ENCODE measurements around the gene CCDC57.

Gene CCDC57

DNA sequence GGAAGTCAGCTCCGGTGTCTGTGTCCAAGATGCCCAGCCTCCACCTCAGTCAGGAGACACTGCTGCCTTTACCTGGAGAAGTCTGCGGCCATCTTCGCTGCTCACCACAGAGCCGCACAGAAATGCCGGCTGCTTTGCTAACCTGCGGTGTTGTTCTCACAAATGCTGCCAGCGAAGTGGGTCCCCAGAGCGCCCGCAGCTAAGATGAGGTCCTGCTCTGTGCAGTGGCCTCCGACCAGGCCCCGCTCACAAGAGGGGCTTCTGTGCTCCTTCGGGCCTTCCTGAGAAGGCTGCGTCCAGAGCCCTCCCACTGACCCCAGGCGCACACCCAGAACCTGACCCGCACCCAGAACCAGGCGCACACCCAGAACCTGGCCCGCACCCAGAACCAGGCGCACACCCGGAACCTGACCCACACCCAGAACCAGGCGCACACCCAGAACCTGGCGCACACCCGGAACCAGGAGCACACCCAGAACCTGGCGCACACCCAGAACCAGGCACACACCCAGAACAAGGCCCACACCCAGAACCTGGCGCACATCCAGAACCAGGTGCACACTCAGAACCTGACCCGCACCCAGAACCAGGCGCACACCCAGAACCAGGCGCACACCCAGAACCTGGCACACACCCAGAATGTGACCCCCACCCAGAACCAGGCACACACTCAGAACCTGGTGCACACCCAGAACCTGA lies 63.1 kb downstream of the CCDC57 start:
- no peak for DNase-seq
- TF ChIP-seq, protein P1, sequence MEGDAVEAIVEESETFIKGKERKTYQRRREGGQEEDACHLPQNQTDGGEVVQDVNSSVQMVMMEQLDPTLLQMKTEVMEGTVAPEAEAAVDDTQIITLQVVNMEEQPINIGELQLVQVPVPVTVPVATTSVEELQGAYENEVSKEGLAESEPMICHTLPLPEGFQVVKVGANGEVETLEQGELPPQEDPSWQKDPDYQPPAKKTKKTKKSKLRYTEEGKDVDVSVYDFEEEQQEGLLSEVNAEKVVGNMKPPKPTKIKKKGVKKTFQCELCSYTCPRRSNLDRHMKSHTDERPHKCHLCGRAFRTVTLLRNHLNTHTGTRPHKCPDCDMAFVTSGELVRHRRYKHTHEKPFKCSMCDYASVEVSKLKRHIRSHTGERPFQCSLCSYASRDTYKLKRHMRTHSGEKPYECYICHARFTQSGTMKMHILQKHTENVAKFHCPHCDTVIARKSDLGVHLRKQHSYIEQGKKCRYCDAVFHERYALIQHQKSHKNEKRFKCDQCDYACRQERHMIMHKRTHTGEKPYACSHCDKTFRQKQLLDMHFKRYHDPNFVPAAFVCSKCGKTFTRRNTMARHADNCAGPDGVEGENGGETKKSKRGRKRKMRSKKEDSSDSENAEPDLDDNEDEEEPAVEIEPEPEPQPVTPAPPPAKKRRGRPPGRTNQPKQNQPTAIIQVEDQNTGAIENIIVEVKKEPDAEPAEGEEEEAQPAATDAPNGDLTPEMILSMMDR (IDR thresholded peaks at IDR 0.05; ENCODE audit: low read length) = no peak
- TF ChIP-seq EZH2 (optimal IDR thresholded peaks at IDR 0.05; ENCODE audit: low read depth, low read length) = no peak
- H3K27me3 ChIP-seq (replicated peaks; ENCODE audit: insufficient read depth, low read length) = no peaks in the 10 kb centered on the region
- H3K9me3 ChIP-seq (replicated peaks; ENCODE audit: insufficient read depth, low read length) = no peaks in the 10 kb centered on the region
- H3K9ac ChIP-seq (ENCODE audit: low read length) = no peak overlapping the region
- no peaks in the 10 kb centered on the region for H3K36me3 ChIP-seq (replicated peaks; ENCODE audit: insufficient read depth, low read length)
- H3K79me2 ChIP-seq (ENCODE audit: low read length) = no peaks in the 10 kb centered on the region
- H3F3A ChIP-seq (ENCODE audit: insufficient read depth, low read length) = no peaks in the 10 kb centered on the region
- H3K9me2 ChIP-seq (replicated peaks; ENCODE audit: insufficient read depth, low read length) = no peaks in the 10 kb centered on the region
- H2AFZ ChIP-seq (ENCODE audit: low read length) = no peak overlapping the region
- H3K4me1 ChIP-seq (ENCODE audit: low read length) = no peaks in the 10 kb centered on the region
- H4K20me1 ChIP-seq (ENCODE audit: insufficient read depth, low read length) = no peaks in the 10 kb centered on the region
- no peak overlapping the region for H3K4me2 ChIP-seq (ENCODE audit: low read depth, low read length)
- no peak overlapping the region for H3K27ac ChIP-seq (ENCODE audit: low read length)
- H3K4me3 ChIP-seq (ENCODE audit: low read length) = no peak overlapping the region

DNA sequence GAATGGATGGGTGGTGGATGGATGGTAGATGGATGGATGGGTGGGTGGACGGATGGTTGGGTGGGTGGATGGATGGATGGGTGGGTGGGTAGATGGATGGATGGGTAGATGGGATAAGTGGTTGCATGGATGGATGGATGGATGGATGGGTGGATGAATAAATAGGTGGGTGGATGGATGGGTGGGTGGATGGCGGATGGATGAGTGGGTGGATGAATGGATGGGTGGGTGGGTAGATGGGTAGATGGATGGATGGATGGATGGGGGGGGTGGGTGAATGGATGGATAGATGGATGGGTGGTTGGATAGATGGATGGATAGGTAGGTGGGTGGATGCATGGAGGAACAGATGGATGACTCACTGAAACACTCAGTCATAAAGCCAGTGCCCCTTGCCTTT lies 63.6 kb downstream of the CCDC57 start:
- Histone ChIP-seq H3K27me3 (replicated peaks; ENCODE audit: insufficient read depth, low read length) (no peaks in the 10 kb centered on the region), H3K9me2 (replicated peaks; ENCODE audit: insufficient read depth, low read length) (no peaks in the 10 kb centered on the region), H3F3A (ENCODE audit: insufficient read depth, low read length) (no peaks in the 10 kb centered on the region), H3K4me2 (ENCODE audit: low read depth, low read length) (no peak overlapping the region), H3K4me1 (ENCODE audit: low read length) (no peaks in the 10 kb centered on the region), H4K20me1 (ENCODE audit: insufficient read depth, low read length) (no peaks in the 10 kb centered on the region), H3K9me3 (replicated peaks; ENCODE audit: insufficient read depth, low read length) (no peaks in the 10 kb centered on the region), H3K79me2 (ENCODE audit: low read length) (no peaks in the 10 kb centered on the region), H3K36me3 (replicated peaks; ENCODE audit: insufficient read depth, low read length) (no peaks in the 10 kb centered on the region), H3K27ac (ENCODE audit: low read length) (no peak overlapping the region), H3K4me3 (ENCODE audit: low read length) (no peak overlapping the region), H2AFZ (ENCODE audit: low read length) (no peak overlapping the region), H3K9ac (ENCODE audit: low read length) (no peak overlapping the region)
- TF ChIP-seq, protein P1 (IDR thresholded peaks at IDR 0.05; ENCODE audit: low read length) = no peak
- TF ChIP-seq EZH2 (optimal IDR thresholded peaks at IDR 0.05; ENCODE audit: low read depth, low read length) (no peak), EZH2phosphoT487 (IDR thresholded peaks at IDR 0.05; ENCODE audit: low read length) (no peak)
- DNase-seq = no peak

DNA sequence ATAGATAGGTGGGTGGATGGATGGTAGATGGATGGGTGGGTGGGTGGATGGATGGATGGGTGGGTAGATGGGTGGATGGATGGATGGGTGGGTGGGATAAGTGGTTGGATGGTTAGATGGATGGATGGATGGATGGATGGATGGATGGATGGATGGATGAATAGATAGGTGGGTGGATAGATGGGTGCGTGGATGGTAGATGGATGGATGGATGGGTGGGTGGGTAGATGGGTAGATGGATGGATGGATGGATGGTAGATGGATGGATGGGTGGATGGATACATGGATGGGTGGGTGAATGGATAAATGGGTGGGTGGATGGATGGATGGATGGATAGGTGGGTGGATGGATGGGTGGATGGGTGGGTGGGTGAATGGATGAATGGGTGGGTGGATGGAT lies 64.6 kb downstream of the CCDC57 start:
- TF ChIP-seq, protein P1 (IDR thresholded peaks at IDR 0.05; ENCODE audit: low read length) = no peak
- TF ChIP-seq EZH2phosphoT487 (IDR thresholded peaks at IDR 0.05; ENCODE audit: low read length) (no peak), EZH2 (optimal IDR thresholded peaks at IDR 0.05; ENCODE audit: low read depth, low read length) (no peak)
- Histone ChIP-seq H2AFZ (ENCODE audit: low read length) (no peak overlapping the region), H3K79me2 (ENCODE audit: low read length) (no peaks in the 10 kb centered on the region), H3K9ac (ENCODE audit: low read length) (no peak overlapping the region), H3K4me2 (ENCODE audit: low read depth, low read length) (no peak overlapping the region), H3K27me3 (replicated peaks; ENCODE audit: insufficient read depth, low read length) (no peaks in the 10 kb centered on the region), H3K36me3 (replicated peaks; ENCODE audit: insufficient read depth, low read length) (no peaks in the 10 kb centered on the region), H3K27ac (ENCODE audit: low read length) (no peak overlapping the region), H3K9me3 (replicated peaks; ENCODE audit: insufficient read depth, low read length) (no peaks in the 10 kb centered on the region), H3K4me3 (ENCODE audit: low read length) (no peak overlapping the region), H4K20me1 (ENCODE audit: insufficient read depth, low read length) (no peaks in the 10 kb centered on the region), H3K9me2 (replicated peaks; ENCODE audit: insufficient read depth, low read length) (no peaks in the 10 kb centered on the region), H3F3A (ENCODE audit: insufficient read depth, low read length) (no peaks in the 10 kb centered on the region), H3K4me1 (ENCODE audit: low read length) (no peaks in the 10 kb centered on the region)
- DNase-seq = no peak

Data from MM.1S (cell line).